ENCODE data around the gene KIFC3.
"Not testable (repeated sequence)": the region's sequence is repeated elsewhere in the genome, so short reads cannot be mapped to it uniquely, and the experiment has no call there.

KIFC3 gene

DNA sequence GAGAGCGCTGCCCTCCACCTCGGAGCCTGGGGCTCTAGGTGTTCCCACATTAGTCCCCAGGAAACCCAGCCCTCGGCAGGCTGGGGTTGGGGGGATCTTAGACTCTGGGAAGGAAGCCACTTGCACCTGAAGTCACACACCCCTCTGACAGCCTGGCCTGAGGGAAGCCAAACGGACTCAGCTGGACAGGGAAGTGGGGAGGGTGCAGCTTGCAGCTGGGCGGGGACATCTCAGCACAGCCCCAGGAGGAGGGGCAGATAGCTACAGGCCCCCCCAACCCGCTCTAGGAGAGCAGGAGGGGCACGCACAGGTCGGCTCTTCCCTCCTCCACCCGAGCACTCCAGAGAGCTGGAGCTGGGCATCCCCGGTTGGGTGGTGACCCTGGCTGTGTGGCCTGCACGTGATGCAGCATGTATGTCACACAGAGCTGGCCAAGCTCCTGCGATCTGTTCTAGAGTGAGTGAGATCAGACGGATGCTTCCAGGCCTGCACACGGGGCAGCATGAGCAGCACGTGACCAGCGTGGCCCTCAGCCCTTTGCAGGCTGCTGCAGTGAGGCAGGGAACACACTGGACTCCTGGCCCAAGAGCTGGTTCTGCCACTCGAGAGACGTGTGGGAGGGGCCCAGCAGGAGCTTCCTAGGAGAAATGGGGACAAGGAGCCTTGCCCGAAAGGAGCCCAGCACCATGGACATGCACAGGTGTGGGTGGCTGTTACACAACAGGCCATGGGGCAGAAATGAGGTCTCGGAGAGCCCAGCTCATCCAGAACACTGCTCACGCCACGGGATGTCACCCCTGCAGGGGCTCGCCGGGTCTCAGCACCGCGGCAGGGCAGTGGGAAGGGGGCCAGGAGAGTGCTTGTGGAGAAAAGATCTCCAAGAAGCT lies 15.4 kb downstream of the KIFC3 start:
- peak; percentile 27 for DNase-seq (ENCODE audit: low spot score)

DNA sequence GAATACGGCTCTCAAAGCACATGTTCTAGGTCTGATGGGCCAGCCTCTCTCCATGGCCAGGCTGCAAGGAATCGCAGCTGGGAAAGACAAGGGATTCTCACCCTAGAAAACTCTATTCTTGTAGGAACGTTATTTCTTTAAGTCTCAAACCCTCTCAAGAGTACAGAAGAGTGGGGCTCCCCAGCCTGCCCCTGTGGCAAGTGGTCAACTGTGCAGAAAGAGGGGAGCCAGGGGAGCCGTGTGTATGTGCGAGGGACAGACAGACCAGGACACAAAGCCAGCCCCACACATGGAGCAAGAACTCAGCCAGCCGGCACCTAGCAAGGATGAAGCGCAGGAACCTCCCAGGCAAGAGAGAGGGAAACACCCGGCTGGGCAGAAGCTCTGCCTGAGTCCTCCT lies 16.4 kb downstream of the KIFC3 start:
- no peak for DNase-seq (ENCODE audit: low spot score)

DNA sequence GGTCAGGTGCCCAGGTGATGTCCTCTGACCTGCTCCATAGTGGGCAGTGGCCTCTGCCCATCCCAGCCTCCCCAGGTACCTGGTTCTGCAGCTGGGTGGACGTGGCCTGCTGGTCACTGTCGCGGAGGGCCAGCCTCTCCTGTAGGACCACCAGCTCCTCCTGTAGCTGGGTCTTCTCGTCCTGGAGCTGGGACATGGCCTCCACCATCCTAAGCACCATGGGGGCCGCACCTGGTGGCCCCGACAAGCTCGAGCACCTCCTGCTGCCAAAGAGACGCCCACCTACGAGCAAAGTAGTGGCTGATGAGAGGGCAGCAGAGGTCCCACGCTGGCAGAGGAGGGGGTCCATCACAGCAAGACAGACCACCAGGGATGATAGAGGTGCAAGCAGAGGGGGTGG lies 16.9 kb downstream of the KIFC3 start:
- no peak for DNase-seq (ENCODE audit: low spot score)

DNA sequence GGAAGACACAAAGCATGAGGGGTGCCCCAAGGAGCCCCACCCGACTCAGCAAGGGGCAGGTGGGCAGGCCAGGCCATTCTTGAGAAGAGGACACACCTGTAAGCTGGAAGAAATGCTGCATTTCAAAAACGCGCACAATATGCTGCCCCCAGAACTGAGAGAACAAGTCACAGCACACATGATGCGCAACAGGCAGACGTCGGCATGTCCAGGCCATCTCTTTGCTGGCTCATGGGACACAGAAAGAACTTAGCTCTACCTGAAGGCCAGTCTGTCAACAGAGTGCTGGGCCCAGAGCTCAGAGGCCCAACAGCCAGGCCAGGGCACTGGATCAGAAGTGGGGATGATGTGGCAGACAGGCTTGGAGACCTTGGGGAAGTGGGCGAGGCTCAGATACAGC lies 18.0 kb downstream of the KIFC3 start:
- no peak for DNase-seq (ENCODE audit: low spot score)

DNA sequence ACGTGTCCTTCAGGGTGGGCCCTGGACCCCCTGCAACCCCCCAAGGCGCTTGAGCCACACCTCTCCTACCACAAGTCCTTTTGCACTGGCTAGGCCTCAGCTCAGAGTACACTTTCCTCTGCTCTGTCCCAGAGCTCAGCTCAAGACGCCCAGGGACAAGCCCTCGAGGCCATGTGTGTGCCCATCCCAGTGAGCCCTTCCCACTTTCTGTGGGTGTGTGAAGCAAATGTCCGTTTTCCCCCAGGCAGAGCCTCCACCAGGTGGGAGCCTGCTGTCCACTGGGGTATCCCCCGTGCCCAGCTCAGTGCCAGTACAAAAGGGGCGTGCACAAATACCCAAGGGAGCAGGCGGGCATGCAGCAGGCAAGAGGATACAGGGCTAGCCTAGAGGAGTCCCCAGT lies 18.4 kb downstream of the KIFC3 start:
- DNase-seq (ENCODE audit: low spot score), result no peak

DNA sequence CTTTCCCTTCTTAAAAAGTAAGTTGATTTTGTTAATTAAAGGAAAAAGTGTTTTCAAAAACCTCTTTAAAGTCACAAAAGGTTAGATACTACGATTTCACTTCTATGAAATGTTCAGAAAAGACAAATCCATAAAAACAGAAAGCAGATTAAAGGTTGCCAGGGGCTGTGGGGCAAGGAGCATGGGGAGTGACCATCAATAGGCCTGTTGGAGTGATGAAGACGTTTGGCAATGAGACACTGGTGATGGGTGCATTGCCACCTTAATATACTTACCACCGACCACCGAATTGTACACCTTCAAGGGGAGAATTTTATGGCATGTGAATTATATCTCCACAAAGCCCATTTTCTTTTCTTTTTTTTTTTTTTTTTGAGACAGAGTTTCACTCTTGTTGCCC lies 19.2 kb downstream of the KIFC3 start:
- no peak for DNase-seq (ENCODE audit: low spot score)

DNA sequence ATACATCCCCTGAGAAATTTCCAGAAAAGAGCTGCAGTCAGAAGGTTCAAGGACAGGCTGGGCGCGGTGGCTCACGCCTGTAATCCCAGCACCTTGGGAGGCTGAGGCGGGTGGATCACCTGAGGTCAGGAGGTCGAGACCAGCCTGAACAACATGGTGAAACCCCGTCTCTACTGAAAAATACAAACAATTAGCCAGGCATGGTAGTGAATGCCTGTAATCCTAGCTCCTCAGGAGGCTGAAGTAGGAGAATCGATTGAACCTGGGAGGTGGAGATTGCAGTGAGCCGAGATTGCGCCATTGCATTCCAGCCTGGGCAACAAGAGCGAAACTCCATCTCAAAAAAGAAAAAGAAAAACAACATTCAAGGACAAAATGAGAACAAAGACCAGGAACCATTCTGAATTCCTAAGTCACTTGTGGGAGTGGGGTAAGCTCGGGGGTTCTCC lies 19.7 kb downstream of the KIFC3 start:
- not testable (repeated sequence) for DNase-seq (ENCODE audit: low spot score)

DNA sequence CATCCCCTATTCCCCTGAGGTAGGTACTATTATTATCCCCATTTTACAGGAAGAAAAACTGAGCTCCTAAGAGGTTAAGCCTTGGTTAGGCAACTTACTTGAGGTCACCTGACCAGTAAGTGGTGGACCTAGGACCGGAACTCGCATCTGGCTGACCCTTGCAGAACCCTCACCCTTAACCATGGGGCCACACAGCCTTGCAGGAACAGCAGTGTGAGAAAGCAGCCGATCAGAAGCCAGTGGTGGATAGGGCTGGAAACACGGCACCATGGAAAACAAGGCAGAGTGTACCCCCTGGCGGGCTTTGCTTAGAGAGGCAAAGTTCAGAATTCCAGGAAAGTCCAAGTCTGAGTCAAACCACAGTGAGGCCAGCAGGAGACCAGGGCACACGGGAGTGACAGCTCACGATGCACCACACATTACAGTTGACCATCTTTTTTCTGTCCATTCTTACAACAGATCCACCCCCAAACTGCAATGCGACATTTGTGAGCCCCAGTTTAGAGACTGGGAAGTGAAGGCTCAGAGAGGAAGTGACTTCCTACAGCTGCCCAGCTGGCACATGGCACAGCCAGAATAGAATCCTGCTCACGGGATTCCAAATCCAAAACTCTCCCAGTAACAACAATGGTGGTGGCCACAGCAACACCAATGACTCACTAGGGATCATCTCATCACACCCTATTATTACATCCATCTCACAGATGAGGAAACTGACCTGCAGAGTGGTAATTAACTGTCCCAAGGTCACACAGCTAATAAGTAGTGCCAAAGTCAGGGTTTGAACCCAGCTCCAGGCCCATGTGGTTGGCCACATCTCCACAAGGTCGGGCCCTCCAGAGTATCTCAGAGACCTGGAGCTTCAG lies 20.3 kb downstream of the KIFC3 start:
- peak; percentile 51 for DNase-seq (ENCODE audit: low spot score)

DNA sequence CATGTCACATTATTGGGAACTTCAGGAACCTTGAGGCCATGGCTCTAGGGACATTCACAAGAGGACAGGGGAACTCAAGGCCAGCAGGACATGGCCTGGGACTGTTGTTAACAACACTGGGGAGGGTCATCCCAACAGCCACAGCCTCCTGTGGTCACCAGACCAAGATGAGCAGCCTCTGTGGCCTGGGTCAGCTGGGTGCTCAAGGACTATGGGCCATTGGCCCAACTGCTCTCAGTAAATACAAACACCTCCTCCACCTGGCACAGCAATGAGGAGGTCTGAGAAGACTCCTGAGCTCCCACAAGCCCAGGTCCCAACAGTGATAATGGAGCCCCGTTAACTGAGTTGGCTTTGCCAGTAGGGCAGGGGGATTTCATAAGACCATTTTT lies 20.9 kb downstream of the KIFC3 start:
- DNase-seq (ENCODE audit: low spot score), result no peak

DNA sequence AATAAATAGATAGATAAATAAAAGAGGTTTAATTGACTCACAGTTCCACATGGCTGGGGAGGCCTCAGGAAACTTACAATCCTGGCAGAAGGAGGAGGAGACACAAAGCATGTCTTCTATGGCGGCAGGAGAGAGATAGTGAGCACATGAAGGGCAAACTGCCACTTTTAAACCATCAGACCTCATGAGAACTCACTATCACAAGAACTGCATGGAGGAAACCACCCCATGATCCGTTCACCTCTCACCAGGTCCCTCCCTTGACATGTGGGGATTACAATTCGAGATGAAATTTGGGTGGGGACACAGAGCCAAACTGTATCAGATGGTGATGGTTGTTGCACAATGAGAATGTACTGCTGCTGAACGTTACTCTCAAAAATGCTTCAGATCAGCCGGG lies 22.5 kb downstream of the KIFC3 start:
- not testable (repeated sequence) for DNase-seq (ENCODE audit: low spot score)

DNA sequence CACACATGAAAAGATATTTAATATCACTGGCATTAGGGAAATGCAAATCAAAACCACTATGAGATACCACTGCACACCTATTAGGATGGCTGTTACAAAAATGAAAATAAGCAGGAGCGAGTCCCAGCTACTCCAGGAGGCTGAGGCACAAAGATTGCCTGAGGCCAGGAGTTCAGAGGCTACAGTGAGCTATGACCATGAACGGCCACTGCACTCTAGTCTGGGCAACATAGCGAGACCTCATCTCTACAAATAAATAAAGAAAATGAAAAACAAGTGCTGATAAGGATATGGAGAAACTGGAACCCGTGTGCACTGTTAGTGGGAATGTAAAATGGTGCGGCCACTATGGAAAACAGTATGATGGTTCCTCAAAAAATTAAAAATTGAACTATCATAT lies 23.6 kb downstream of the KIFC3 start:
- DNase-seq (ENCODE audit: low spot score), result no peak

DNA sequence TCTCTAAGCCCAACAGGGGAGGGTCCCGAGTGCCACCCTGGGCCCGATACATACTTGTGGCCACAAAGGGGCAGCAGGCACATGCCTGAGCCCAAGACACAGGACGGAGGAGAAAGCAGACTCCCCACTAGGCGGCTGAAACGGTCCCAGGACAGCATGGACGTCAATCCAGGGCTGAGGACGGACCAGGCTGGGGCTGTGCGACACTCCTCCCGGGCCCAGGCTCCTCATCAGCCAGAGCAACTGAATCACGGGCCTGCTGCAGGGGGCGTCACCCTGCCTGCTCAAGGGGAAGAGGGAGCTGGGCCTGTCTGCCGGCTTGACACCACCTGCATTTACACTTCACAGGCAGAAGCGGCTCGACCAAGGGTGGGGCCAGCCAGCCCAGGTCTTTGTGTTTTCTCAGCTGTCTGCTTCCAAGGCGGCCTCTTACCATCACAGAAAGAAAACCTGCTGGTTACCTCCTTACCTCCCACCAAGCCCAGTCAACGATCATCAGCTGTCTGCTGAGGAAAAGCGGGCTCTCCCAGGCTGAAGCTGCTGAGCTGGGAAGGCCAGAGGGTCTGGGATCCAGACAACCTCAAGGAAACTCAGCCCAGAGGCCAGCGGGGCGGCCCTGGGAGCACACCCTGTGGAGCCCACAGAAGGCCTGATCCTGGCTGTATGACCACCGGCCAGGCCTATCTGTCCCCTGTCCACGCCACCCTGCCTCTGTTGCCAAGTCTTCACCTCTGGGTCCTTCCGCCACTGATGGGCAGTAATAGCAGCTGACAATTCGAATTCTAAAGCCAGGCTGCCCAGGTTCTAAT lies 26.4 kb downstream of the KIFC3 start:
- no peak for DNase-seq (ENCODE audit: low spot score)

DNA sequence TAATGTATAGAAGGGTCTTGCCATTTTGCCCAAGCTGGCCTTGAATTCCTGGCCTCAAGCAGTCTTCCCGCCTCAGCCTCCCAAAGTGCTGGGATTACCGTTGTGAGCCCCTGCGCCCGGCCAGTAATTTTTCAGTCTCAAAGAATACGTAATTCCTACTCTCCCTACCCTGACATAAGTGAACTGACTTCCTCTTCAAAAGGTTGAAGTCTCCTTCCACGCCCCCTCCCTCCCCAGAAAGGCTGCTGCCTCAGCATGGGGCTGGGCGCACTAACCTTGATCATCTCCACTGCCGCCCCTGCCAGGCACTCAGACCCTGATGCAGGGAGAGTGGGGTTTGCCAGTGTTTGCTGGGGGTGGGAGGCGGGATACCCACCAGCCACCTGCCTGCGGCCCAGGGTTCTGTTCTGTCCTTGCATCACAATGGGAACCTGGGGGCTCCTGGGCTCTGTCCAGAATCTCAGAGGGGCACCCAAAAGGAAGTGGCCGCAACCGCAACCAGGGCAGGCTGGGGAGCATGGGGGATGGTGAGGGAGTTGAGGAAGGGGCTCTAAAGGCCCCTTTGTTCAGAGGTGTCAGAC lies 27.5 kb downstream of the KIFC3 start:
- DNase-seq (ENCODE audit: low spot score), result no peak

DNA sequence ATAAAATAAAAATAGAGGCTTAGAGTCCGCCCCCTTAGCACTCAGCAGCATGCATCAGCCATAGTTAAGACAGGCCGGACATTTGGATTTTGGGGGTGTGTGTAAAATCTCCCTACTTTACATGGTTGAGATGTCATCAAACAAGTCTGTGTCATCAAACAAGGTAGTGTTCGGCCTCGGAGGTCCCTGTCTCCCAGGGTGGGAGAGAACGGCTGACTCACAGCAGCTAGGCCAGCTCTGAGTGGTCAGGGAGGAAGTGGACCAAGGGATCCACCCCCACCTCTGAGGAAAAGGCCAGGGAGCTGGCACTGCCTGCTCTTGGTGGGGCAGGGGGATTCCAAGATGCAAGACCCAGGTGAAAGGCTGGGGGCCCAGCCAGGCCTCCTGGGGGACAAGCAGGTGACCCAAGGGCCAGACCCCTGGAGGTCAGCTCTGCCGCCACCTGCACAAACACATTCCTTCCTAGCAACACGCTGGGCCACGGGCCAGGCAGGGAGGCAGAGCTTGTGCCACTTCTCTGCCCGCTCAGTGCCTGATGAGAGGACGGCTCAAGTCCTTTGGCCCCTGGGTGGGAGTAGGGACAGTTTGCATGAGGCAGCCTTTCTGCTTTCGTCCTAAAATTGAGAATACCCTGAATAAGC lies 28.5 kb downstream of the KIFC3 start:
- DNase-seq (ENCODE audit: low spot score), result no peak

DNA sequence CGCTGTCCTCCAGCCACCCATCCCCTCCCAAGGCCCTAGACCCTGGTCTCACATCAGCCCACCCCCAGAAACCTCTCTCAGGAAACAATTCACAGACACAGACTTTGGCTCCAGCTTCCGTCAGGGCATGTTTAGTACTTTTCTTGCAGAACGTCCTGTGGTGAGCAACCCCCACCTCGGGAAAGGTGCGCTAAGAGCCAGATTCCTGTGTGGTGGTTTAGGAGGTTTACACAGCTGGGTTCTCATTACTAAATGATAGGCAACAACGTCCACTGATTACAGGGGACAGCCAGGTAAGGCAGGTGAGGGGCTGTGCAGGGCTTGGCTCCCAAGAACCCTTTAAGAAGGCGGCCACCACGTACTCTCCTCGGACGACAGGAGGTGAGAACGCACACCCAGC lies 29.3 kb downstream of the KIFC3 start:
- no peak for DNase-seq (ENCODE audit: low spot score)

DNA sequence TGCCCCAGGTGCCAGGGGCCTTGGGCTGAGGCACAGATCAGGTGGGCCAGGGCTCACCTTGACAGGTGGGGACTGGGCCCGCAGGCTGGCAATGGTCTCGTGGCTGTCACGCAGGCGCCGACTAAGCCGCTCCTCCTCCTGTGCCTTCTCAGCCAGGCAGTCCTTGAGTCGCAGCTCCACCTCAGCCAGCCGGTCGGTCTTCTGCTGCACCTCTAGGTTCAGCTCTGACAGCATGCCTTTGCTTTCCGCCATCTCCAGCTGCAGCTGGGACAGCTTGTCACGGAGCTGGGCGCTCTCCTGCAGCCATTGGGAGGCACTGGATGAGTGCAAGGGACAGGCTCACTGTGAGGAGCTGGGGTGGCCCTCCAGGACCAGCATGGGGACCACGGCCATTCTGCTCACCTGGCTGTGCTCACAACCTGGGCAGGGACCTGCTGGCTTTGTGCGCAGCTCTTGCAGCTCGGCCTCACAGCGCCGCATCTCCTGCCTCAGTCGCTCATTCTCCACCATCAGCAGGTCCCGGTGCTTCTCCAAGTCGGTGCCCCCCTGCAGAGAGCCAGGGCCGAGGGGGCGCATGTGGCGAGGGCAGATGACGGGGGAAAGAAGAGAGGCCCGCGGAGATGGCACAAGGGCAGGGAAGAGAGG lies 31.0 kb downstream of the KIFC3 start:
- DNase-seq (ENCODE audit: low spot score), result no peak

DNA sequence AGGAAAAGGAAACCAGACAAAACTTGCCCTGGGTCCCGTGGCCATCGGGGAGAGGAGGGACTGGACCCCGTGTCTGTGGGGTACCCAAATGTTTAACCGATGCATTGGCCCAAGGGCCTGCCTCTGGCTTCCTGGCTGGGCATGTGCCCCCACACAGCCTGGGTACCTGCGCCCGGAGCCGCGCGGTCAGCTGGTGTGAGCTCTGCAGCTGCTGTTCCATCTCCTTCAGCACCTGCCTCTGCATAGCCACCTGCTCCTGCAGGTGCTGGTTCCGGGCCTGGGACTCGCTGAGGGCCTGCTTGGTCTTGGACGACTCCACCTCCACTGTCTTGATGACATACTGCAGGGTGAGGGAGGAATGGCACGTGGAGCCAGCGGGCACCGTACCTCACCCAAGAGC lies 31.9 kb downstream of the KIFC3 start:
- DNase-seq (ENCODE audit: low spot score), result no peak

DNA sequence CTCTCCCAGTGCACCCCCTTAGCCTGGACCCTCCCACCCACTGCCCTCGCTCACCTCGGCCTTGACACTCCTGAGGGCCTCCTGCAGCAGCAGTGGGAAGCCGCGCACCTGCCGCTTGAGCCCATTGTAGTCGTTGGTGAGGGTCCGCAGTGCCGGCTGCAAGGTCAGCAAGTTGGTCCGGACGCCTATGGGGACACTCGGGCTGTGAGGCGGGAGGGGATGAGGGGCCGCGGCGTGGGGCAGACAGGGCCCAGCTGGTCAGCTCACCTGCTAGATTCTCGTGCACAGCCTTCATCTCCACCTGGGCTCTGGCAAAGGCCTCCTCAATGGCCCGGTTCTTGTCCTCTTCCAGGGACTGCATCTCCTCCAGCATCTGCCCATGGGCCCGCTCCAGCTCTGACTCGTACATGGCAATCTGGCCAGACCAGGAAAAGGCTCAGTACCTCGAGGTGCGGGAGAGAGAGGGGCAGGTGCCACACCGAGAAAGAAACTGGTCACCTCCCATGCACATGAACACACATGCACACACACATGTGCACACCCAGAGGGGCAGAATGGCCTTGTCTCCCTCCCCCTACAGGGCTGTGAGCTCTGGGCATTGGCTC lies 32.6 kb downstream of the KIFC3 start:
- DNase-seq (ENCODE audit: low spot score), result no peak

DNA sequence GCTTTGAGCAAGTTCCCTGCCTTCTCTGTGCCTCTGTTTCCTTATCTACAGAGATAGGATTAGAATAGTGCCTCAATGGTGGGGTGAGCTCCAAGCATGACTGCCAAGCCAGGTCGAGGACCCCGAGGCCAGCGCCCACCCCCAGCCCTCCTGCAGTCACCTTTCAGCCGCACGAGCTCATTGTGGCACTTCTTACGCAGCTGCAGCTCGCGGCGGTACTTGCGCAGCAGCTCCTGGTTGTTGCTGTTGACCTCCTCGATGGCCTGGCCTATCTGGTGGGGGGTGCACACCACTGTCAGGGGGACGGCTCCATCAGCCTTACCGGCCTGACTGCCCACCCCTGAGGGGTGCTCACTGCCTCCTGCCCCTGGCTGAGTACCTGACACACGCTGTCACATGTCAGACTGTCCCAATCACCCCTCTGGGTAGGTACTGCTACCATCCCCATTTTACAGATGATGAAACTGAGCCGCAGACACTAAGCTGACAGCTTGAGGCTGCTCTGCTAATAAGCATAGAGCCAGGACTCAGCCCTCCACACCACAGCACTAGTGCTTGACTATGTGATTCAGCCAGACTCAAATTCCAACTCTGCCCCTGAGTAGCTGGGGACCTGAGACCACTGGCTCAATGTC lies 35.5 kb downstream of the KIFC3 start:
- DNase-seq (ENCODE audit: low spot score), result no peak

DNA sequence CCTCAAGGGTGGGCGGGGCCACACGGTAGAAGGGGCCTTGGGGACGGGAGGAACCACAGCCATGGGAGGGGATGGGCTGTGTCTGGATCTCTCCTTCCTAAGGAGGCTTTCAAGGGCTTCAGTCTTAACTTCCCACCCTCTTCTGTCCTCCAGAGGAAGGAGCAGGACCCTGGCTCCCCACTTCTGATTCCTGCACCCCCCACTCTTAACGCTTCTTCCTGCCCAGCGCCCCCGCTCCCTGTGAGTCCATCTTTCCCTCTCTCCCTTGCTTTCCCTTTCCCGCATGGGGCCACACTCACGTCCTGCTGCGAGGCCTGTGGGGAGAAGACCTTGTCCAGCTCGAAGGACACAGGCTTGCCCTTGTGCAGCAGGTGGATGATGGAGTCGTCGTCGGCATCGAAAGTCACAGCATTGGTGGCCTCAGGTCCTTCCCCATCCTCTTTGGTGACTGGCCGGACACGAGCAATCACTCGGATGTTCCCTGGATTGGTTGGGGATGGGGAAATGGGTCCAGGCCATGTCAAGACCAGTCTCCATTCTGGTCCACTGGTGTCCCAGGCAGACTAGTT lies 37.0 kb downstream of the KIFC3 start:
- no peak for DNase-seq (ENCODE audit: low spot score)

Measured in hepatic stellate cell (primary cell).